Activated CD4-positive, CD25-positive, alpha-beta regulatory T cell treated with anti-CD3 and anti-CD28 coated beads, Interleukin-2, amount 50 U/mL, for 72 hours (primary cell): ENCODE data around the gene PRKAR1A.
"Not testable (repeated sequence)": the region's sequence is repeated elsewhere in the genome, so short reads cannot be mapped to it uniquely, and the experiment has no call there.

Experiments
- DNase-seq: peaks from one replicate; pipeline ENCODE4 v3.0.0; 2021

The PRKAR1A gene

GRCh38 chr17:68512247-68512959 is at the start of gene PRKAR1A:
TSS of gene PRKAR1A (plus strand) at chr17:68512430. CDS start at chr17:68515400, 2,970 bp downstream.
- DNase-seq: peak; percentile 88

- no peak for DNase-seq
These were observed 48.8 kb upstream of the PRKAR1A start for GRCh38 chr17:68463211-68464019.

- DNase-seq: no peak
These were observed 43.9 kb upstream of the PRKAR1A start for GRCh38 chr17:68468334-68468733.

GRCh38 chr17:68468788-68469187 is 43.4 kb upstream of the PRKAR1A start:
- DNase-seq: no peak

- no peak for DNase-seq
These were observed 41.3 kb upstream of the PRKAR1A start for GRCh38 chr17:68470961-68471360.

- DNase-seq: no peak
These were observed 31.3 kb upstream of the PRKAR1A start for GRCh38 chr17:68480885-68481284.

- no peak for DNase-seq
These were observed 29.6 kb upstream of the PRKAR1A start for GRCh38 chr17:68482576-68483041.

GRCh38 chr17:68484458-68484857 is 27.8 kb upstream of the PRKAR1A start:
- DNase-seq: no peak

GRCh38 chr17:68489919-68490318 is 22.3 kb upstream of the PRKAR1A start:
- no peak for DNase-seq

- no peak for DNase-seq
These were observed 20.6 kb upstream of the PRKAR1A start for GRCh38 chr17:68491381-68492231.

GRCh38 chr17:68492394-68493054 is 19.7 kb upstream of the PRKAR1A start:
- not testable (repeated sequence) for DNase-seq

- DNase-seq: no peak
These were observed 17.1 kb upstream of the PRKAR1A start for GRCh38 chr17:68495081-68495480.

- DNase-seq: no peak
These were observed 14.3 kb upstream of the PRKAR1A start for GRCh38 chr17:68497885-68498319.

- no peak for DNase-seq
These were observed 13.5 kb upstream of the PRKAR1A start for GRCh38 chr17:68498479-68499326.

- DNase-seq: no peak
These were observed 12.6 kb upstream of the PRKAR1A start for GRCh38 chr17:68499587-68499986.

GRCh38 chr17:68501074-68501473 is 11.2 kb upstream of the PRKAR1A start:
- DNase-seq: no peak

GRCh38 chr17:68505951-68506350 is 6.3 kb upstream of the PRKAR1A start:
- DNase-seq: no peak

- no peak for DNase-seq
These were observed 4.7 kb upstream of the PRKAR1A start for GRCh38 chr17:68507576-68507975.

GRCh38 chr17:68509141-68510057 is 2.8 kb upstream of the PRKAR1A start:
- no peak for DNase-seq

- DNase-seq: no peak
These were observed 968 bp upstream of the PRKAR1A start for GRCh38 chr17:68511254-68511670.
